Keratinocyte (primary cell): ENCODE measurements around the gene BCAS3. TPM values are rescaled to one million over a fixed set of nuclear protein-coding genes. Genes with fewer than 3 reads are reported as not detected.

Source experiments
- DNase-seq: peaks from one replicate; pipeline ENCODE4 v3.0.0-alpha.2; 2011; ENCODE audit warnings: low read depth, missing footprints, low spot score
- FAIRE-seq: peaks from 2 replicates; lab custom pipeline; 2011; peaks lifted over from hg19 to GRCh38; lab: Jason Lieb, UNC
- H2AFZ ChIP-seq: 2 replicates; pipeline ENCODE4 v1.6.0; 2012; ENCODE audit warnings: low read length, control low read depth, inconsistent platforms; ENCODE audit not compliant: control insufficient read depth
- H3K27ac ChIP-seq: 2 replicates; pipeline ENCODE4 v1.5.1; 2011; ENCODE audit warnings: low read length; ENCODE audit not compliant: control insufficient read depth, insufficient read depth
- H3K27me3 ChIP-seq: 3 replicates; pipeline ENCODE4 v1.6.0; 2011; ENCODE audit warnings: low read length; ENCODE audit not compliant: control insufficient read depth, insufficient read depth; ENCODE audit errors: extremely low read depth
- H3K36me3 ChIP-seq, 2 experiments: 2 replicates in 1 of 2; 3 replicates in 1 of 2; pipeline ENCODE4 v1.5.1; 2011; ENCODE audit warnings: low read length in 2 of 2, mild to moderate bottlenecking in 1 of 2; ENCODE audit not compliant: control insufficient read depth in 2 of 2, insufficient read depth in 2 of 2; ENCODE audit errors: extremely low read depth in 1 of 2
- H3K4me1 ChIP-seq: 3 replicates; pipeline ENCODE4 v1.5.1; 2011; ENCODE audit warnings: low read length; ENCODE audit not compliant: control insufficient read depth, insufficient read depth; ENCODE audit errors: extremely low read depth
- H3K4me2 ChIP-seq: 3 replicates; pipeline ENCODE4 v1.6.0; 2011; ENCODE audit warnings: low read depth, low read length; ENCODE audit not compliant: control insufficient read depth, insufficient read depth; ENCODE audit errors: extremely low read depth
- H3K4me3 ChIP-seq, 3 experiments: fragments of 200-600 bp in 1 of 3; sonication (generic) in 1 of 3; 2 replicates in 2 of 3; 3 replicates in 1 of 3; pipeline ENCODE4 v1.5.1; 2011 to 2016; ENCODE audit warnings: low read length in 3 of 3, mild to moderate bottlenecking in 3 of 3, control low read depth in 2 of 3, inconsistent platforms in 1 of 3, low read depth in 1 of 3, mixed read lengths in 1 of 3, mixed run types in 1 of 3, moderate library complexity in 1 of 3; ENCODE audit not compliant: control insufficient read depth in 2 of 3, insufficient read depth in 2 of 3; ENCODE audit errors: extremely low read depth in 1 of 3
- H3K79me2 ChIP-seq: 2 replicates; pipeline ENCODE4 v1.6.0; 2012; ENCODE audit warnings: low read length; ENCODE audit not compliant: control insufficient read depth, insufficient read depth
- H3K9ac ChIP-seq: 3 replicates; pipeline ENCODE4 v1.6.0; 2011; ENCODE audit warnings: low read length; ENCODE audit not compliant: control insufficient read depth, insufficient read depth; ENCODE audit errors: extremely low read depth
- H3K9me1 ChIP-seq: 3 replicates; pipeline ENCODE4 v1.6.0; 2011; ENCODE audit warnings: low read length; ENCODE audit not compliant: control insufficient read depth, insufficient read depth; ENCODE audit errors: extremely low read depth
- H3K9me3 ChIP-seq: 2 replicates; pipeline ENCODE4 v1.5.1; 2012; ENCODE audit warnings: low read depth, low read length; ENCODE audit not compliant: control insufficient read depth
- H4K20me1 ChIP-seq: 3 replicates; pipeline ENCODE4 v1.6.0; 2011; ENCODE audit warnings: low read length; ENCODE audit not compliant: control insufficient read depth, insufficient read depth; ENCODE audit errors: extremely low read depth
- EZH2 ChIP-seq: IDR thresholded peaks from one replicate; pipeline ENCODE4 v1.6.1; 2012; ENCODE audit warnings: inconsistent platforms, mild to moderate bottlenecking, low read length, moderate library complexity
- dilution Hi-C: fragments of 300-500 bp; cut with MboI; formaldehyde crosslinking; loops from one replicate; pipeline ENCODE4 v1.7.0; 2020; ENCODE audit warnings: low sequenced_read_pairs; ENCODE audit not compliant: extremely low pct_ligation_motif_present
- polyA plus RNA-seq, 5 experiments: library from polyadenylated mRNA; depleted of rRNA in 3 of 5; stranded (reverse) in 3 of 5; stranded (forward) in 1 of 5; unstranded in 1 of 5; fragments of >200 nt; gene quantifications; 1 replicate in 1 of 5; 2 replicates in 3 of 5; 3 replicates in 1 of 5; pipeline versions ENCODE4 v1.2.1 to v1.2.3, GENCODE V29; 2011 to 2012; ENCODE audit warnings: missing spikeins in 2 of 5, low read depth in 1 of 5, low replicate concordance in 1 of 5
- TF ChIP-seq, protein P1 (sequence below), 3 experiments: IDR thresholded peaks in 1 of 3; conservative IDR thresholded peaks in 1 of 3; optimal IDR thresholded peaks in 1 of 3; 2 replicates in 2 of 3; 3 replicates in 1 of 3; pipeline versions ENCODE3 to v1.5.1; 2011; ENCODE audit warnings: low read length in 3 of 3, mild to moderate bottlenecking in 3 of 3, moderate library complexity in 2 of 3, control low read depth in 1 of 3, inconsistent platforms in 1 of 3; ENCODE audit not compliant: insufficient read depth in 2 of 3; ENCODE audit errors: extremely low read depth in 1 of 3

BCAS3 gene
- polyA plus RNA-seq, 1 donor (not counting 4 experiments of a cell fraction or from before 2014, with no cell fraction given), result 11.8 TPM

DNA sequence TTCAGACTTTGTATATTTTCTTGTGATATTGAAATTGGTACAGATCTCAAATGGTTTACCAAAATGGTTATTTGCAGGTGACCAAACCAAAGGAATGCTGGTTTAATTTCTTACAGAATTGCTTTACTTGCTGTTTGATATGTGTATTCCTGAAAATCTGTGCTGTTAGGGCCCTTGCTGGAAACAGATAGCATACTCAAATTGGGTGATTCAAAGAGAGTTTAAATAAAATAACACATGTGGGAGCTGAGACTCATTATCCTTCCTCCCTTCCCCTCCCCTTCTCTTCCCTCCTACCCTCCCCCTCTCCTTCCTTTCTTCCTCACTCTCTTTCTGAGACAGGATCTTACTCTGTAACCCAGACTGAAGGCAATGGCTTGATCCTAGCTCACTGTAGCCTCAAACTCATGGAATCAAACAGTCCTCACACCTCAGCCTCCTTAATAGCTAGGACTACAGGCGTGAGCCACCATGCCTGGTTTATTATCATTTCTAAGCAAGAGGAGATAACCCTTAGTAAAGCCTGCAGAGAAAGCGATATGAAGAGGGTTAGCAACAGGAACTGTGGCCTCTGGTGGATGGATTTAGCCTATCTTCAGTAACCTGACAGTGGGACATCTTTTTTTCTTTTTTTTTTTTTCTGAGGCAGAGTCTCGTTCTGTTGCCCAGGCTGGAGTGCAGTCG lies 141.9 kb downstream of the BCAS3 start:
- Histone ChIP-seq H3K4me3 (no peak overlapping the region), H3K4me1 (no peaks in the 10 kb centered on the region), H3K4me2 (no peak overlapping the region), H2AFZ (no peak overlapping the region), H3K9me1 (no peaks in the 10 kb centered on the region), H3K79me2 (no peaks in the 10 kb centered on the region), H3K9ac (no peak overlapping the region), H3K9me3 (no peaks in the 10 kb centered on the region), H3K36me3 (no peaks in the 10 kb centered on the region), H3K27ac (no peak overlapping the region), H4K20me1 (no peaks in the 10 kb centered on the region), H3K27me3 (no peaks in the 10 kb centered on the region)
- no peak for TF ChIP-seq EZH2
- TF ChIP-seq, protein P1, sequence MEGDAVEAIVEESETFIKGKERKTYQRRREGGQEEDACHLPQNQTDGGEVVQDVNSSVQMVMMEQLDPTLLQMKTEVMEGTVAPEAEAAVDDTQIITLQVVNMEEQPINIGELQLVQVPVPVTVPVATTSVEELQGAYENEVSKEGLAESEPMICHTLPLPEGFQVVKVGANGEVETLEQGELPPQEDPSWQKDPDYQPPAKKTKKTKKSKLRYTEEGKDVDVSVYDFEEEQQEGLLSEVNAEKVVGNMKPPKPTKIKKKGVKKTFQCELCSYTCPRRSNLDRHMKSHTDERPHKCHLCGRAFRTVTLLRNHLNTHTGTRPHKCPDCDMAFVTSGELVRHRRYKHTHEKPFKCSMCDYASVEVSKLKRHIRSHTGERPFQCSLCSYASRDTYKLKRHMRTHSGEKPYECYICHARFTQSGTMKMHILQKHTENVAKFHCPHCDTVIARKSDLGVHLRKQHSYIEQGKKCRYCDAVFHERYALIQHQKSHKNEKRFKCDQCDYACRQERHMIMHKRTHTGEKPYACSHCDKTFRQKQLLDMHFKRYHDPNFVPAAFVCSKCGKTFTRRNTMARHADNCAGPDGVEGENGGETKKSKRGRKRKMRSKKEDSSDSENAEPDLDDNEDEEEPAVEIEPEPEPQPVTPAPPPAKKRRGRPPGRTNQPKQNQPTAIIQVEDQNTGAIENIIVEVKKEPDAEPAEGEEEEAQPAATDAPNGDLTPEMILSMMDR (optimal IDR thresholded peaks at IDR 0.05 in 1 of 3, IDR thresholded peaks at IDR 0.05 in 1 of 3, conservative IDR thresholded peaks at IDR 0.05 in 1 of 3; ENCODE audit: extremely low read depth in 1 of 3, insufficient read depth in 2 of 3, low read length in 3 of 3), result no peak
- dilution Hi-C loops, result no loop called here
- FAIRE-seq (no peak), DNase-seq (no peak)

DNA sequence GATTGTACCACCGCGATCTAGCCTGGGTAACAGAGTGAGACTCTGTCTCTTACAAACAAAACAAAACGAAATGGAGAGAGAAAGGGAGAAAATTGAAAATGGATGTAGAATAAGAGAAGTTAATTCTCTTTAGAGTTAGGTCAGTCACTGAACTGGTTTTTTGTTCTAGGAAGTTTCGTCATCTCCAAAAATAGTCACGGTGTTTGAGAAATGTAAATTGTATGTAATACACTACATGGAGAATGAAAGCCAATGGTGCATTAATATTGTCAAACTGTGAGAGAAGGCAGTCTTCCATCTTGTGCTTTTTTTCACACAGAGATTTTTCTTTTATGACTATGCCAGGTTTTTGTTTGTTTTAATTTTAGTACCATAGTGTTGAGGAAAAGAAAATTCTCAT lies 145.9 kb downstream of the BCAS3 start:
- TF ChIP-seq, protein P1 (optimal IDR thresholded peaks at IDR 0.05 in 1 of 3, IDR thresholded peaks at IDR 0.05 in 1 of 3, conservative IDR thresholded peaks at IDR 0.05 in 1 of 3; ENCODE audit: extremely low read depth in 1 of 3, insufficient read depth in 2 of 3, low read length in 3 of 3), result no peak
- dilution Hi-C loops, result no loop called here
- no peak overlapping the region for H2AFZ ChIP-seq

More for the DNA sequence above, 145.9 kb downstream of the BCAS3 start:
- Histone ChIP-seq H3K79me2 (no peaks in the 10 kb centered on the region), H3K4me1 (no peaks in the 10 kb centered on the region), H3K27me3 (no peaks in the 10 kb centered on the region), H3K9me1 (no peaks in the 10 kb centered on the region), H3K4me3 (no peak overlapping the region), H3K27ac (no peak overlapping the region), H3K9me3 (no peaks in the 10 kb centered on the region), H3K4me2 (no peak overlapping the region), H3K36me3 (no peaks in the 10 kb centered on the region), H3K9ac (no peak overlapping the region), H4K20me1 (no peaks in the 10 kb centered on the region)
- DNase-seq, result no peak
- FAIRE-seq, result no peak
